ENCODE results near the gene CENPP.

- TF ChIP-seq CTCF (IDR thresholded peaks at IDR 0.05) = no peak
- TF ChIP-seq POLR2AphosphoS5 (IDR thresholded peaks at IDR 0.05) = no peak
- no peak for TF ChIP-seq POLR2A (IDR thresholded peaks at IDR 0.05)
Measured at GRCh38 chr9:92642041-92642451, 316.3 kb downstream of the CENPP start.

Data from transverse colon (tissue), 4 donors.